ENCODE measurements around the gene CRADD. TPM values are rescaled to one million over a fixed set of nuclear protein-coding genes. Genes with fewer than 3 reads are reported as not detected.

CRADD gene
- total and polyA plus RNA-seq, 10 of the 15 experiments (the other 5 are each of a cell fraction or from before 2014, with no cell fraction given): 7.6 to 15.5 (median 11.7) TPM

- no peaks in the 10 kb centered on the region for H3K36me3 ChIP-seq (ENCODE audit: control insufficient read depth in 2 of 2, insufficient read depth in 2 of 2, low read length in 1 of 2)
- H2AFZ ChIP-seq (ENCODE audit: control insufficient read depth, low read depth, low read length): no peak overlapping the region
- ATAC-seq (no peak), FAIRE-seq (no peak), DNase-seq (ENCODE audit: low read depth, low spot score) (no peak)
- SMC1A ChIA-PET (ENCODE audit: uncharacterized antibody, unreplicated experiment): no interaction called here
- TF ChIP-seq, protein P1, sequence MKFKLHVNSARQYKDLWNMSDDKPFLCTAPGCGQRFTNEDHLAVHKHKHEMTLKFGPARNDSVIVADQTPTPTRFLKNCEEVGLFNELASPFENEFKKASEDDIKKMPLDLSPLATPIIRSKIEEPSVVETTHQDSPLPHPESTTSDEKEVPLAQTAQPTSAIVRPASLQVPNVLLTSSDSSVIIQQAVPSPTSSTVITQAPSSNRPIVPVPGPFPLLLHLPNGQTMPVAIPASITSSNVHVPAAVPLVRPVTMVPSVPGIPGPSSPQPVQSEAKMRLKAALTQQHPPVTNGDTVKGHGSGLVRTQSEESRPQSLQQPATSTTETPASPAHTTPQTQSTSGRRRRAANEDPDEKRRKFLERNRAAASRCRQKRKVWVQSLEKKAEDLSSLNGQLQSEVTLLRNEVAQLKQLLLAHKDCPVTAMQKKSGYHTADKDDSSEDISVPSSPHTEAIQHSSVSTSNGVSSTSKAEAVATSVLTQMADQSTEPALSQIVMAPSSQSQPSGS (IDR thresholded peaks at IDR 0.05; ENCODE audit: low read length): no peak
- TF ChIP-seq GATAD2B (conservative IDR thresholded peaks at IDR 0.05; ENCODE audit: low read depth) (no peak), ESRRA (IDR thresholded peaks at IDR 0.05; ENCODE audit: low read length) (no peak), TARDBP (IDR thresholded peaks at IDR 0.05; ENCODE audit: borderline replicate concordance) (no peak), HDAC6 (IDR thresholded peaks at IDR 0.05; ENCODE audit: unreplicated experiment) (no peak), NR2C2 (IDR thresholded peaks at IDR 0.05; ENCODE audit: borderline replicate concordance, control insufficient read depth, insufficient read length, low read depth) (no peak), SRF (IDR thresholded peaks at IDR 0.05; ENCODE audit: low read depth in 2 of 2, low read length in 2 of 2) (no peak)
- H3K9ac ChIP-seq (ENCODE audit: control insufficient read depth, insufficient read depth, low read length): no peak overlapping the region
- BruUV-seq (replicated peaks): no TSS peak
- no peaks in the 10 kb centered on the region for H4K20me1 ChIP-seq (ENCODE audit: control insufficient read depth, insufficient read depth)
- RAD21 ChIA-PET (ENCODE audit: unreplicated experiment): no interaction called here
- H3K4me1 ChIP-seq (ENCODE audit: control insufficient read depth, insufficient read depth, low read length): no peaks in the 10 kb centered on the region
- H3K4me2 ChIP-seq (ENCODE audit: control insufficient read depth, insufficient read depth): no peak overlapping the region
- intact Hi-C loops (cut with micrococcal nuclease; ENCODE audit: unreplicated experiment) (no loop called here), in situ Hi-C loops (cut with MboI) (no loop called here)
- WGBS (ENCODE audit: insufficient coverage, insufficient replicate concordance, low lambda C conversion rate, missing lambda C conversion rate): 98% methylated on average over 3 of the region's 3 CpGs
- H3K9me3 ChIP-seq (replicated peaks; ENCODE audit: control insufficient read depth, insufficient read depth, low read length): peaks cover 6% of the 10 kb centered on the region; the same call in 2 of the 3 replicates
- no peak overlapping the region for H3K4me3 ChIP-seq
- no peaks in the 10 kb centered on the region for H3K27me3 ChIP-seq (replicated peaks in 1 of 2; ENCODE audit: control insufficient read depth in 2 of 2, insufficient read depth in 2 of 2, low read length in 1 of 2)
- no peak overlapping the region for H3K27ac ChIP-seq (ENCODE audit: control insufficient read depth, insufficient read depth)
- H3K79me2 ChIP-seq (ENCODE audit: control insufficient read depth, insufficient read depth, low read length): no peaks in the 10 kb centered on the region
- POLR2A ChIA-PET: no interaction called here
- CTCF ChIA-PET: no interaction called here
These were observed 76.1 kb downstream of the CRADD start for GRCh38 chr12:93753285-93753684.

Measured in GM12878 (cell line).